Spleen (tissue), 7 donors: ENCODE measurements around the gene ST6GALNAC1.

Source experiments
- POLR2A ChIP-seq, 3 donors: fragments of 450-650 bp; IDR thresholded peaks; one replicate each; pipeline ENCODE4 v1.5.1; 2017; ENCODE audit warnings: antibody characterized with exemption in 3 of 3, mild to moderate bottlenecking in 1 of 3
- TF ChIP-seq, protein P1 (sequence below), 11 experiments: fragments of 200-600 bp in 7 of 11; fragments of 450-650 bp in 4 of 11; sonication (generic) in 4 of 11; IDR thresholded peaks in 8 of 11; conservative IDR thresholded peaks in 3 of 11; 1 replicate in 7 of 11; 2 replicates in 4 of 11; pipeline versions ENCODE4 v1.4.0 to v1.8.0; 2016 to 2021; ENCODE audit warnings: antibody characterized with exemption in 11 of 11, inconsistent platforms in 4 of 11, mild to moderate bottlenecking in 1 of 11
- donor health status: DM: no; HTN: no; CAD: no; lungs with moderate emphysema.
- donor health status: DM: no; HTN: no; CAD: no.
- donor health status: DM: no; HTN: no; CAD: no.

GRCh38 chr17:76638263-76638662 lies 5.3 kb downstream of the ST6GALNAC1 start:
- no peak for TF ChIP-seq POLR2A (IDR thresholded peaks at IDR 0.05)
- TF ChIP-seq, protein P1, sequence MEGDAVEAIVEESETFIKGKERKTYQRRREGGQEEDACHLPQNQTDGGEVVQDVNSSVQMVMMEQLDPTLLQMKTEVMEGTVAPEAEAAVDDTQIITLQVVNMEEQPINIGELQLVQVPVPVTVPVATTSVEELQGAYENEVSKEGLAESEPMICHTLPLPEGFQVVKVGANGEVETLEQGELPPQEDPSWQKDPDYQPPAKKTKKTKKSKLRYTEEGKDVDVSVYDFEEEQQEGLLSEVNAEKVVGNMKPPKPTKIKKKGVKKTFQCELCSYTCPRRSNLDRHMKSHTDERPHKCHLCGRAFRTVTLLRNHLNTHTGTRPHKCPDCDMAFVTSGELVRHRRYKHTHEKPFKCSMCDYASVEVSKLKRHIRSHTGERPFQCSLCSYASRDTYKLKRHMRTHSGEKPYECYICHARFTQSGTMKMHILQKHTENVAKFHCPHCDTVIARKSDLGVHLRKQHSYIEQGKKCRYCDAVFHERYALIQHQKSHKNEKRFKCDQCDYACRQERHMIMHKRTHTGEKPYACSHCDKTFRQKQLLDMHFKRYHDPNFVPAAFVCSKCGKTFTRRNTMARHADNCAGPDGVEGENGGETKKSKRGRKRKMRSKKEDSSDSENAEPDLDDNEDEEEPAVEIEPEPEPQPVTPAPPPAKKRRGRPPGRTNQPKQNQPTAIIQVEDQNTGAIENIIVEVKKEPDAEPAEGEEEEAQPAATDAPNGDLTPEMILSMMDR (IDR thresholded peaks at IDR 0.05 in 8 of 11, conservative IDR thresholded peaks at IDR 0.05 in 3 of 11), result no peak
